HepG2 (cell line): ENCODE measurements around the gene HAS3. TPM values are rescaled to one million over a fixed set of nuclear protein-coding genes. Genes with fewer than 3 reads are reported as not detected.

ENCODE experiments used
- ATAC-seq: fragments of 200-7000 bp; cut with Tn5 transposase; 3 replicates; pipeline ENCODE4 v1.9.1; 2020; ENCODE audit warnings: mild to moderate bottlenecking, moderate library complexity
- BruUV-seq: library from RNA; stranded (reverse); fragments of 400-500 nt; replicated peaks from 2 replicates; lab custom pipeline; 2021; lab: Mats Ljungman, UMichigan
- CTCF ChIA-PET: fragments of 300-600 bp; formaldehyde crosslinking; extraction: SDS; loops from one replicate; lab custom pipeline; 2021; ENCODE audit warnings: low total read pairs, inconsistent platforms, low intra/inter-chr PET ratio; lab: Yijun Ruan, JAX
- POLR2A ChIA-PET: fragments of 350-600 bp; sonication (Branson Sonifier 250); formaldehyde crosslinking; loops from one replicate; lab custom pipeline; 2020; ENCODE audit warnings: antibody characterized with exemption, inconsistent platforms; lab: Yijun Ruan, JAX
- DNase-seq: peaks from one replicate; pipeline ENCODE4 v3.0.0-alpha.2; 2015; ENCODE audit warnings: low spot score
- FAIRE-seq: peaks from 3 replicates; lab custom pipeline; 2011; peaks lifted over from hg19 to GRCh38; lab: Jason Lieb, UNC
- H2AFZ ChIP-seq: one replicate; pipeline ENCODE4 v1.6.1; 2011; ENCODE audit warnings: low read length, inconsistent platforms
- H3K27ac ChIP-seq: fragments of 300-600 bp; 3 replicates; pipeline ENCODE4 v1.8.0; 2011; ENCODE audit warnings: mixed run types, mild to moderate bottlenecking, mixed read lengths, low read length, inconsistent platforms; ENCODE audit not compliant: insufficient read depth; ENCODE audit errors: extremely low read length
- H3K27me3 ChIP-seq, 2 experiments: fragments of 200-600 bp in 1 of 2; 2 replicates in 1 of 2; 3 replicates in 1 of 2; pipeline versions ENCODE4 v1.6.0 to v1.8.0; 2011; ENCODE audit warnings: low read length in 2 of 2, mild to moderate bottlenecking in 2 of 2, moderate library complexity in 2 of 2, inconsistent platforms in 1 of 2; ENCODE audit not compliant: insufficient read depth in 2 of 2, control insufficient read depth in 1 of 2
- H3K36me3 ChIP-seq, 2 experiments: fragments of 200-600 bp in 1 of 2; replicated peaks in 1 of 2; 2 replicates in 1 of 2; 3 replicates in 1 of 2; pipeline versions ENCODE4 v1.5.1 to v1.8.0; 2011; ENCODE audit warnings: low read length in 2 of 2, inconsistent platforms in 1 of 2; ENCODE audit not compliant: insufficient read depth in 2 of 2, control insufficient read depth in 1 of 2
- H3K4me1 ChIP-seq: 2 replicates; pipeline ENCODE4 v1.5.1; 2012; ENCODE audit warnings: low read length, inconsistent platforms; ENCODE audit not compliant: insufficient read depth
- H3K4me2 ChIP-seq: 2 replicates; pipeline ENCODE4 v1.6.0; 2011; ENCODE audit warnings: low read depth, low read length, inconsistent platforms
- H3K4me3 ChIP-seq, 3 experiments: fragments of 200-600 bp in 1 of 3; sonication (generic), shearing (Covaris generic) in 1 of 3; replicated peaks in 1 of 3; 2 replicates each; pipeline ENCODE4 v1.5.1; 2011 to 2016; ENCODE audit warnings: low read length in 3 of 3, inconsistent platforms in 2 of 3, low read depth in 2 of 3, mild to moderate bottlenecking in 2 of 3, control low read depth in 1 of 3, mixed read lengths in 1 of 3; ENCODE audit not compliant: insufficient read depth in 1 of 3
- H3K79me2 ChIP-seq: one replicate; pipeline ENCODE4 v1.6.1; 2011; ENCODE audit warnings: low read length, inconsistent platforms; ENCODE audit not compliant: insufficient read depth
- H3K9ac ChIP-seq: 2 replicates; pipeline ENCODE4 v1.6.0; 2011; ENCODE audit warnings: mild to moderate bottlenecking, low read depth, low read length, inconsistent platforms; ENCODE audit not compliant: insufficient read depth
- H3K9me3 ChIP-seq: 2 replicates; pipeline ENCODE4 v1.5.1; 2012; ENCODE audit warnings: mild to moderate bottlenecking, low read length
- H4K20me1 ChIP-seq: 2 replicates; pipeline ENCODE4 v1.6.0; 2011; ENCODE audit warnings: inconsistent platforms, mild to moderate bottlenecking, low read length, moderate library complexity; ENCODE audit not compliant: insufficient read depth
- ARID4A ChIP-seq: sonication (generic); formaldehyde crosslinking; IDR thresholded peaks from 2 replicates; pipeline ENCODE4 v1.5.0; 2020; ENCODE audit warnings: mild to moderate bottlenecking, missing genetic modification reagents, borderline replicate concordance
- CBX1 ChIP-seq: IDR thresholded peaks from one replicate; pipeline ENCODE4 v1.6.1; 2016; ENCODE audit warnings: antibody characterized with exemption, low read depth
- CHD2 ChIP-seq: IDR thresholded peaks from 2 replicates; pipeline ENCODE4 v1.6.1; 2011; ENCODE audit warnings: low read depth, low read length, improper control_type of control experiment
- CTCF ChIP-seq: sonication (generic); formaldehyde crosslinking; IDR thresholded peaks from 2 replicates; pipeline ENCODE4 v1.5.0; 2020; ENCODE audit warnings: mild to moderate bottlenecking, missing genetic modification reagents, moderate library complexity
- DNMT1 ChIP-seq: sonication (generic); formaldehyde crosslinking; IDR thresholded peaks from 2 replicates; pipeline ENCODE4 v1.5.1; 2020; ENCODE audit warnings: mild to moderate bottlenecking, missing genetic modification reagents
- ELF3 ChIP-seq: IDR thresholded peaks from 2 replicates; pipeline ENCODE4 v1.6.1; 2016; ENCODE audit warnings: missing genetic modification reagents, missing compliant biosample characterization
- KDM2A ChIP-seq: sonication (generic); formaldehyde crosslinking; IDR thresholded peaks from 2 replicates; pipeline ENCODE4 v1.4.0; 2020; ENCODE audit warnings: low read depth, missing genetic modification reagents, borderline replicate concordance
- NRL ChIP-seq: sonication (generic); formaldehyde crosslinking; IDR thresholded peaks from 2 replicates; pipeline ENCODE4 v1.5.0; 2020; ENCODE audit warnings: missing genetic modification reagents, mild to moderate bottlenecking, moderate library complexity, borderline replicate concordance
- RAD21 ChIP-seq: fragments of 450-650 bp; formaldehyde crosslinking; IDR thresholded peaks from 2 replicates; pipeline ENCODE4 v1.5.0; 2020; ENCODE audit warnings: mild to moderate bottlenecking
- SALL1 ChIP-seq: sonication (generic); formaldehyde crosslinking; IDR thresholded peaks from 2 replicates; pipeline ENCODE4 v1.8.0; 2022; ENCODE audit warnings: mild to moderate bottlenecking, missing genetic modification reagents
- SMC3 ChIP-seq: IDR thresholded peaks from 2 replicates; pipeline ENCODE4 v1.6.1; 2011; ENCODE audit warnings: low read length, improper control_type of control experiment
- STAG1 ChIP-seq: sonication (generic); formaldehyde crosslinking; IDR thresholded peaks from 2 replicates; pipeline ENCODE4 v1.4.0; 2020; ENCODE audit warnings: missing genetic modification reagents
- ZNF331 ChIP-seq: sonication (generic); formaldehyde crosslinking; IDR thresholded peaks from 2 replicates; pipeline ENCODE4 v1.4.0; 2020; ENCODE audit warnings: missing genetic modification reagents
- WGBS: methylation state at CpG from one replicate; pipeline ENCODE4 v1.1.6; 2017; ENCODE audit warnings: low lambda C conversion rate; 5-methylcytosine and 5-hydroxymethylcytosine counted together
- in situ Hi-C: cut with HindIII; loops from 2 replicates; pipeline ENCODE4 v1.10.0; 2017; ENCODE audit warnings: low pct_unique_long_range_greater_than_20kb; ENCODE audit not compliant: extremely low pct_ligation_motif_present
- intact Hi-C: fragments of 100-400 bp; cut with micrococcal nuclease; formaldehyde crosslinking; loops from one replicate; pipeline ENCODE4 v1.10.0; 2022; ENCODE audit not compliant: unreplicated experiment
- polyA plus RNA-seq, 8 experiments: library from polyadenylated mRNA; depleted of rRNA in 3 of 8; stranded (reverse) in 7 of 8; unstranded in 1 of 8; fragments of >200 nt; fragmentation: Illumina TruSeq in 4 of 8; extraction: Trizol in 4 of 8; gene quantifications; 2 replicates each; pipeline versions ENCODE4 v1.2.1 to v1.2.3, GENCODE V29; 2011 to 2016; ENCODE audit warnings: low read depth in 4 of 8, missing spikeins in 1 of 8, mixed read lengths in 1 of 8; ENCODE audit not compliant: insufficient read depth in 1 of 8
- total RNA-seq, 5 experiments: library from RNA; depleted of rRNA; stranded (reverse); fragments of >200 nt; fragmentation: Illumina TruSeq; extraction: Trizol; gene quantifications; 2 replicates each; pipeline ENCODE4 v1.2.3, GENCODE V29; 2016; ENCODE audit warnings: low read depth in 1 of 5

HAS3 gene
- total and polyA plus RNA-seq, 2 of the 13 experiments (the other 11 are each of a cell fraction or from before 2014, with no cell fraction given): 0.04 to 0.30 TPM

GRCh38 chr16:69083306-69083941 lies 22.0 kb upstream of the HAS3 start:
- ChIA-PET CTCF (no interaction called here), POLR2A (no interaction called here)

More at GRCh38 chr16:69083306-69083941, 22.0 kb upstream of the HAS3 start:
- Histone ChIP-seq H4K20me1 (no peaks in the 10 kb centered on the region), H3K27me3 (no peaks in the 10 kb centered on the region), H3K9ac (no peak overlapping the region), H3K4me1 (peaks cover under 1% of the 10 kb centered on the region; the same call in 1 of the 2 replicates), H3K9me3 (no peaks in the 10 kb centered on the region), H3K4me3 (no peak overlapping the region), H2AFZ (no peak overlapping the region), H3K36me3 (no peaks in the 10 kb centered on the region; a peak in 1 of 5 replicates), H3K79me2 (no peaks in the 10 kb centered on the region), H3K27ac (no peak overlapping the region), H3K4me2 (no peak overlapping the region)
- no peak for FAIRE-seq
- DNase-seq: no peak
- intact Hi-C loops (loop anchor here (1.0 kb wide), 1 partner anchor 41 kb away; no protein-coding TSS in a partner anchor), in situ Hi-C loops (no loop called here)
- no TSS peak for BruUV-seq
- ATAC-seq: peak; percentile 91
- 0 out of 2 replicates have a peak, but pooled peaks have one; percentile 24 for TF ChIP-seq SALL1 (CRISPR knock-in tag)
- TF ChIP-seq ELF3 (CRISPR knock-in tag): no peak
- peak; percentile 31; the same call in 1 of the 2 replicates for TF ChIP-seq SMC3
- 0 out of 2 replicates have a peak, but pooled peaks have one; percentile 21 for TF ChIP-seq DNMT1 (CRISPR knock-in tag)
- TF ChIP-seq CTCF: peak; percentile 71
- 0 out of 2 replicates have a peak, but pooled peaks have one; percentile 20 for TF ChIP-seq NRL
- peak; percentile 61; the same call in 1 of the 2 replicates for TF ChIP-seq RAD21 (CRISPR knock-in tag)
- TF ChIP-seq KDM2A (CRISPR knock-in tag): 0 out of 2 replicates have a peak, but pooled peaks have one; percentile 22
- 0 out of 2 replicates have a peak, but pooled peaks have one; percentile 28 for TF ChIP-seq ZNF331 (CRISPR knock-in tag)
- TF ChIP-seq CHD2: no peak
- TF ChIP-seq ARID4A (CRISPR knock-in tag): no peak
- TF ChIP-seq CBX1: no peak
- TF ChIP-seq STAG1 (CRISPR knock-in tag): peak; percentile 65
- WGBS: 88% methylated on average over 16 of the region's 16 CpGs
